Vagina (tissue), 2 donors: ENCODE measurements around the gene MSI1. TPM values are rescaled to one million over a fixed set of nuclear protein-coding genes. Genes with fewer than 3 reads are reported as not detected.
A peak's percentile ranks its signal among the peaks of the same experiment; 100 is the strongest.

Experiments used
- DNase-seq, 2 donors: peaks; one replicate each; pipeline ENCODE4 v3.0.0-alpha.2; 2017; ENCODE audit errors: extremely low spot score in 2 of 2
- H3K27ac ChIP-seq: fragments of 200-600 bp; sonication (generic); one replicate; pipeline ENCODE4 v1.5.1; 2019
- H3K27me3 ChIP-seq: fragments of 200-600 bp; sonication (generic); one replicate; pipeline ENCODE4 v1.5.1; 2019
- H3K36me3 ChIP-seq, 2 donors: fragments of 200-600 bp; sonication (generic); one replicate each; pipeline ENCODE4 v1.5.1; 2017 to 2019
- H3K4me1 ChIP-seq: fragments of 200-600 bp; sonication (generic); one replicate; pipeline ENCODE4 v1.5.1; 2019
- H3K4me3 ChIP-seq, 2 donors: fragments of 200-600 bp; sonication (generic); 1 replicate in 1 of 2; 2 replicates in 1 of 2; pipeline ENCODE4 v1.5.1; 2016 to 2019
- H3K9me3 ChIP-seq: fragments of 200-600 bp; sonication (generic); one replicate; pipeline ENCODE4 v1.5.1; 2019
- POLR2A ChIP-seq, 2 donors: fragments of 450-650 bp; IDR thresholded peaks; one replicate each; pipeline ENCODE4 v1.6.1; 2017; ENCODE audit warnings: antibody characterized with exemption in 2 of 2, mild to moderate bottlenecking in 2 of 2, moderate library complexity in 2 of 2
- POLR2AphosphoS5 ChIP-seq, 2 donors: sonication (generic); formaldehyde crosslinking; IDR thresholded peaks; one replicate each; pipeline ENCODE4 v1.9.0; 2017; ENCODE audit warnings: antibody characterized with exemption in 2 of 2, mild to moderate bottlenecking in 2 of 2, low read depth in 1 of 2; ENCODE audit not compliant: insufficient read depth in 1 of 2
- intact Hi-C: fragments of 100-400 bp; cut with DNase I; formaldehyde crosslinking; loops from one replicate; pipeline ENCODE4 v1.15.1; 2023
- total RNA-seq: library from RNA; depleted of rRNA; stranded (reverse); fragments of >200 nt; gene quantifications from one replicate; pipeline ENCODE4 v1.2.3, GENCODE V29; 2016
- TF ChIP-seq, protein P1 (sequence below), 3 experiments: fragments of 450-650 bp in 2 of 3; fragments of 200-600 bp in 1 of 3; sonication (generic) in 1 of 3; IDR thresholded peaks; one replicate each; pipeline ENCODE4 v1.5.1; 2017 to 2019; ENCODE audit warnings: antibody characterized with exemption in 3 of 3, mild to moderate bottlenecking in 2 of 3, moderate library complexity in 2 of 3

MSI1 gene
- total RNA-seq, 1 donor from 2014 or later, result 3.7 TPM

DNA sequence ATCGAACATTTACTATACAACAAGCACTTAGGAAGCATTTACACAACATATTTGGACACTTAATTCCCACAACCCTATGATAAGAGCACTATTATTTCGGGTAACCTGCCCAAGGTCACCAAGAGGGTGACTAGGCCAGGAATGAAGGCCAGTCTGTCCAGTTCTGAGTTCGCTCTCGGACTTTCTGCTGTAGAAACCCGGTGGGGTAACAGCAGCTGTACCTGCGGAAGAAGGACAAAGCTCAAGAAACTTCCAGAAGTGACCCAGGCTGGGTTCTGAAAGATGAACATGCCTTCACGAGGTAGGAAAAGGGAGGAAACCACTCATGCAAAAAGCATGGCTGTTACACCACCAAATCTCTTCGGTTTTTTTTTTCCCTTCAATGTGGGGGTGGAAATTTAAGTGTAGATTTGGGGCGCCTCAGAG, 52.2 kb downstream of the MSI1 start:
- Histone ChIP-seq H3K27me3 (no peaks in the 10 kb centered on the region), H3K4me1 (peaks cover 9% of the 10 kb centered on the region), H3K9me3 (no peaks in the 10 kb centered on the region), H3K36me3 (no peaks in the 10 kb centered on the region), H3K4me3 (peak overlapping the region; percentile 59 to 82), H3K27ac (peak overlapping the region; percentile 80)
- intact Hi-C loops, result no loop called here
- no peak for DNase-seq
- TF ChIP-seq, protein P1, sequence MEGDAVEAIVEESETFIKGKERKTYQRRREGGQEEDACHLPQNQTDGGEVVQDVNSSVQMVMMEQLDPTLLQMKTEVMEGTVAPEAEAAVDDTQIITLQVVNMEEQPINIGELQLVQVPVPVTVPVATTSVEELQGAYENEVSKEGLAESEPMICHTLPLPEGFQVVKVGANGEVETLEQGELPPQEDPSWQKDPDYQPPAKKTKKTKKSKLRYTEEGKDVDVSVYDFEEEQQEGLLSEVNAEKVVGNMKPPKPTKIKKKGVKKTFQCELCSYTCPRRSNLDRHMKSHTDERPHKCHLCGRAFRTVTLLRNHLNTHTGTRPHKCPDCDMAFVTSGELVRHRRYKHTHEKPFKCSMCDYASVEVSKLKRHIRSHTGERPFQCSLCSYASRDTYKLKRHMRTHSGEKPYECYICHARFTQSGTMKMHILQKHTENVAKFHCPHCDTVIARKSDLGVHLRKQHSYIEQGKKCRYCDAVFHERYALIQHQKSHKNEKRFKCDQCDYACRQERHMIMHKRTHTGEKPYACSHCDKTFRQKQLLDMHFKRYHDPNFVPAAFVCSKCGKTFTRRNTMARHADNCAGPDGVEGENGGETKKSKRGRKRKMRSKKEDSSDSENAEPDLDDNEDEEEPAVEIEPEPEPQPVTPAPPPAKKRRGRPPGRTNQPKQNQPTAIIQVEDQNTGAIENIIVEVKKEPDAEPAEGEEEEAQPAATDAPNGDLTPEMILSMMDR (IDR thresholded peaks at IDR 0.05), result no peak
- no peak for TF ChIP-seq POLR2AphosphoS5 (IDR thresholded peaks at IDR 0.05; ENCODE audit: insufficient read depth in 1 of 2, low read depth in 1 of 2)
- TF ChIP-seq POLR2A (IDR thresholded peaks at IDR 0.05), result no peak

DNA sequence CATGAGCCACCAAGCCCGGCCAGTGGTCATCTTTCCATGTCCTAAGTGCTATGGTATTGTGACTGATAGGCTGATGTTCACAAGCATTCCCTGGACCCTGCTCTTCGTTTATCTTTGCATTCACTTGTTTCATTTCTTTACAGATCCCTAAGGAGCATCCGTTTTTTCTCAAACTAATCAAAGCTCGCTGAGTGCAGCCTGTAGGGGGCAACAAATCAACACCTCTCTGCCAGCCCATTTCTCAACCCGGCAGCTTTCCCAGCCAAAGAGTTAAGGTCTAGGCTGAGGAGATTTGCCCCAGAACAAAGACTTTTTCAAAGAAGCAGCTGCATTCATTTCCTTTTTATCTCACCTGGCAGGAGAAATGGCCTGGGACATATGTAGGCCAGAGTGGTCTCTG, 54.7 kb downstream of the MSI1 start:
- Histone ChIP-seq H3K36me3 (no peaks in the 10 kb centered on the region), H3K27me3 (no peaks in the 10 kb centered on the region), H3K4me3 (no peak overlapping the region), H3K27ac (no peak overlapping the region), H3K4me1 (peaks cover 9% of the 10 kb centered on the region), H3K9me3 (no peaks in the 10 kb centered on the region)
- TF ChIP-seq POLR2AphosphoS5 (IDR thresholded peaks at IDR 0.05; ENCODE audit: insufficient read depth in 1 of 2, low read depth in 1 of 2), result no peak
- TF ChIP-seq POLR2A (IDR thresholded peaks at IDR 0.05), result no peak
- TF ChIP-seq, protein P1 (IDR thresholded peaks at IDR 0.05), result no peak
- DNase-seq, result no peak
- intact Hi-C loops, result no loop called here

DNA sequence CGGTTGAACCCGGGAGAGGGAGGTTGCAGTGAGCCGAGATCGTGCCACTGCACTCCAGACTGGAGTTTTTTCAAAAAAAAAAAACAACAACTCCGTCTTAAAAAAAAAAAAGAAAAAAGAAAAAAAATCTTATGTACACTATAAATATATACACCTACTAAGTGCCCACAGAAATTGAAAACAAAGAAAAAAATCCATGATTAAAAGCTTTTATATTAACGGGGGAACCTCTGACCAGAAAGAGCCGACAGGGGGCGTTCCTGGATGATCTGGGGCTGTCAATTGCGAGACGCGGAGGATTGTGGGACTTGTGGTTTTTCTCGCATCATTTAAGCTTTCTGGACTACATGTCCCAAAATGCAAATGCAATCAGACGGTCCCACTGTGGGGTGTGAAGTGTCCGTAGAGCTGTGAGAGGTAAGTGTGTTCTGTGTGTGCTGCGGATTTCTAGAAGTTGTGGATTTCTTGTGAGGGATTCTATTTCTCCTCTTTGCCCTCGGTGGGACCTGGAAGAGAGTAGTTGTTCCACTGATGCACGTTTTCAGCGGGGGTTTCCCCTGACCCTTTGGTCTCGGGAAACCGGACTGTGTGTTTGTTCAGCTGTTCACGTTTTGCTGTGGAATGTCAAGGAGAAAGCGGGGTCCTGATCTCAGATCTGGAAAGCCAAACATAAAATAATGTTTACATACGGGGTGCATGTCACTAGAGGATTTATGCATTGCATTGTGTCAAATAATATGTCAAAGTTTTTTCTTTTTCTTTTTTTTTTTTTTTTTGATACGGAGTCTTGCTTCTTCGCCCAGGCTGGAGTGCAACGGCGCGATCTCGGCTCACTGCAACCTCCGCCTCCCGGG, 66.8 kb downstream of the MSI1 start, which contains the start of gene SIRT4:
Gene SIRT4, plus strand, starts transcription at position 360 of the 854 bp plus-strand sequence. CDS start 1,241 bp downstream, outside the sequence.
- no peaks in the 10 kb centered on the region for H3K36me3 ChIP-seq
- H3K27me3 ChIP-seq, result no peaks in the 10 kb centered on the region
- H3K4me1 ChIP-seq, result peaks cover 6% of the 10 kb centered on the region
- intact Hi-C loops, result no loop called here
- TF ChIP-seq, protein P1 (IDR thresholded peaks at IDR 0.05), result peak; percentile 61 to 90 (median 88)
- TF ChIP-seq POLR2A (IDR thresholded peaks at IDR 0.05) (no peak), POLR2AphosphoS5 (IDR thresholded peaks at IDR 0.05; ENCODE audit: insufficient read depth in 1 of 2, low read depth in 1 of 2) (peak in 1 of 2 donors; percentile 99)
- no peaks in the 10 kb centered on the region for H3K9me3 ChIP-seq
- no peak for DNase-seq
- peak within 1 kb of the TSS; percentile 55 to 78 for H3K4me3 ChIP-seq
- peak within 1 kb of the TSS; percentile 34 for H3K27ac ChIP-seq

DNA sequence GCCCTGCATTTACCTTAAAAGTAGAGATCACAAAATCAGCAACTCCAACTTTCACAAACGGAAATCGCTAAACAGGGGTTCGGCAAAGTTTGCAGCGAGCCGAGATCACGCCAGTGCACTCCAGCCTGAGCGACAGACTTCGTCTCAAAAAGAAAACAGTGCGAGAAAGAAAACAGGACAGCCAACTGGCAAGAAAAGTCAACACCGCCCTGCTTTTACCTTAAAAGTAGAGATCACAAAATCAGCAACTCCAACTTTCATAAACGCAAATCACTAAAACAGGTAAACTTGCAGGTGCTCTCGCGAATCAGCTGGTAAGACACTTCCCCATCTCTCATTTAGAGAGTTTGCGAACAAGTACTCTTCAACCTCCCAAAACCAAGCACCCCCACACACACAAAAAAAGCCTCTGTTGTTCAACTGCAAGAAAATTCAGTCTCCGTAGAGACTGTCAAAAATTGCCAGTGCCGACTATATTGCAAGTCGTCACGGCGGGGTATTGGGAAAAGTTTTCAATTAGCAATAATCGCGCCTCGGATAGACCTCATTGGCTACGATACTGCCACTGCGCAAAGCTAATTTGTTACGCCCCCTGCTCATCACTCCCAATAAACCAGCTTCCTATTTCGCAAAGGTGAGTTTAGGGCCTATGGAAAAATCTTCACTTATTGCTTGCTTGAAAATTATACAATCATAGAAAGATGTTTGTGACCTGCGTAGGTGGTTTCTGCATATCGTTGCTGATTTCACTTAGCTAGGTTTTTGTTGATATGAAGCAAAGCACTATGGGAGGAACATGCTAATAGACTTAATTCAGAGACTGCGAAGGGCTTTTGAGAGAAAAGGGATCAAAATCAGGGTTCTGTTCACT, 76.1 kb downstream of the MSI1 start, which contains the start of gene RNU4-1:
Gene RNU4-1, minus strand, starts transcription at position 577 of the 871 bp plus-strand sequence.
- intact Hi-C loops, result no loop called here
- TF ChIP-seq, protein P1 (IDR thresholded peaks at IDR 0.05), result no peak
- TF ChIP-seq POLR2A (IDR thresholded peaks at IDR 0.05), result peak in 1 of 2 donors; percentile 62
- TF ChIP-seq POLR2AphosphoS5 (IDR thresholded peaks at IDR 0.05; ENCODE audit: insufficient read depth in 1 of 2, low read depth in 1 of 2), result peak; percentile 24 to 81
- peak within 1 kb of the TSS; percentile 70 to 76 for H3K4me3 ChIP-seq
- H3K27ac ChIP-seq, result peak within 1 kb of the TSS; percentile 98
- no peaks in the 10 kb centered on the region for H3K36me3 ChIP-seq
- H3K9me3 ChIP-seq, result no peaks in the 10 kb centered on the region
- no peaks in the 10 kb centered on the region for H3K27me3 ChIP-seq
- peaks cover 12% of the 10 kb centered on the region for H3K4me1 ChIP-seq
- peak in 1 of 2 donors; percentile 90 for DNase-seq
